Skeletal muscle satellite cell (primary cell): ENCODE data around the gene UPF3B.

Experiments
- small RNA-seq: library from RNA; depleted of rRNA; stranded (forward); fragments of <200 nt; gene quantifications from one replicate; pipeline ENCODE3, GENCODE V24; 2012

The UPF3B gene

Small RNA genes lying within 50 kb of the gene (small RNA-seq; reads per million reads assigned to genes)
- gene SNORA69 = 0.21 reads per million
